GM12801 (cell line): Measurements from ENCODE around the gene ST6GAL1.

Experiments used
- CTCF ChIP-seq: IDR thresholded peaks from one replicate; pipeline ENCODE4 v1.5.1; 2011; ENCODE audit warnings: control low read depth; ENCODE audit not compliant: insufficient read length; ENCODE audit errors: extremely low read depth

Gene ST6GAL1

DNA sequence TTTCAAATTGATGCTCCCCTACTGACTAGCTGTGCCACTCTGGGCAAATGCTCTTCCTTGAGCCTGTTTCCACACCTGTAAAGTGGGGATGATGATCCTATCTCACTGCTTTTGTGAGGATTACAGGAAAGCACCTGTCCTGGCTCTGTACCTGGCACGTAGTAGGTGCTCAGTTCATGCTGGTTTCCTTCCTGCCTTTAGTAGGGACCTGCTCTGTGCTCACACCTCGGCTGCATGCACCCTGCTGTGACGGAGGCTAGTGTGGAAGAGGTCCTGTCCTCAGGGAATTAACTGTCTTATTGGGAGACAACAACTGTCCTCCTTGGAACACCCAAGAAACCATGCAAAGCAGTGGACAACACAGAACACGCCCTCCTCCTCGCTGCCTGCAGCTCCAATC lies 147.2 kb downstream of the ST6GAL1 start:
- TF ChIP-seq CTCF: no peak

- TF ChIP-seq CTCF: no peak
Measured at GRCh38 chr3:187079090-187080022, 149.0 kb downstream of the ST6GAL1 start.

- TF ChIP-seq CTCF: no peak
Measured at GRCh38 chr3:187080799-187081450, 150.6 kb downstream of the ST6GAL1 start.

DNA sequence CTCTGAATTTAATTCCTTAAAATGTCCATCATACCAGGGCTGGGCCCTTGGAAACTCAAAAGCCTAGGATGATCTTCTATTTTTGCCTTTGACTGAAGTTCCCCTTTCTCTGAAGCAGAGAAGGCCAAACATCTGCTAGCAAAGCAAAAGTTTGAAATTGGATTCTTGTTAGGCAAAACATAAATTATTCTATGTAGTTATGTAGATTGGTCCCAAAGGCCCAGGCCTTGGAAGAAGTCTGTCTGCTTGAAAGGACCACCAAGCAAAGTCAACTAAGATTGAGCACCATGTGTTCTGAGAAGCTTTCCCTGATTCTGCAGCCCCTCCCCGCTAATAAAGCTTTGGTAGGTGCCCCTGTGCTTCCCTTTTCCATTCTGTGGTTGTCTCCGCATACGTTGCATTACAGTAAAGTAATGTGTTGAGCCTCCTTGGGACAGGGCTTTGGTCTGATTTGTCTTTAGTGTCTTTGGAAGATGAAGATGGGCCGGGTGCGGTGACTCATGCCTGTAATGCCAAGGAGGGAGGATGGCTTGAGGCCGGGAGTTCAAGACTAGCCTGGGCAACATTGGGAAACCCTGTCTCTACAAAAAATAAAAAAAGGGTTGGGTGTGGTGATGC lies 152.5 kb downstream of the ST6GAL1 start:
- no peak for TF ChIP-seq CTCF

DNA sequence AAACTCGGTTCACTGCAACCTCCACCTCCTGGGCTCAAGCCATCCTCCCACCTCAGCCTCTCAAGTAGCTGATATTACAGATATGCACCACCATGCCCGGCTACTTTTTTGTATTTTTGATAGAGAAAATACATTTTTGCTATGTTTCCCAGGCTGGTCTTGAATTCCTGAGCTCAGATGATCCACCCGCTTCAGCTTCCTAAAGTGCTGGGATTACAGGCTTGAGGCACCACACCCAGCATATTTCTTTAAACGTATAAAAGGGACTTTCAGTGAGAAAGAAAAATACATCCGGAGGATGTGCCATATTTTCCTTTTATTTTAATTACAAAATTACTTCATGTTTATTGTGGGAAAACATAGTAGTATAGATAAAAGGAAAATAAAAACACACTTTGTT lies 153.8 kb downstream of the ST6GAL1 start:
- TF ChIP-seq CTCF: no peak

GRCh38 chr3:187084580-187084979 lies 154.3 kb downstream of the ST6GAL1 start:
- no peak for TF ChIP-seq CTCF

DNA sequence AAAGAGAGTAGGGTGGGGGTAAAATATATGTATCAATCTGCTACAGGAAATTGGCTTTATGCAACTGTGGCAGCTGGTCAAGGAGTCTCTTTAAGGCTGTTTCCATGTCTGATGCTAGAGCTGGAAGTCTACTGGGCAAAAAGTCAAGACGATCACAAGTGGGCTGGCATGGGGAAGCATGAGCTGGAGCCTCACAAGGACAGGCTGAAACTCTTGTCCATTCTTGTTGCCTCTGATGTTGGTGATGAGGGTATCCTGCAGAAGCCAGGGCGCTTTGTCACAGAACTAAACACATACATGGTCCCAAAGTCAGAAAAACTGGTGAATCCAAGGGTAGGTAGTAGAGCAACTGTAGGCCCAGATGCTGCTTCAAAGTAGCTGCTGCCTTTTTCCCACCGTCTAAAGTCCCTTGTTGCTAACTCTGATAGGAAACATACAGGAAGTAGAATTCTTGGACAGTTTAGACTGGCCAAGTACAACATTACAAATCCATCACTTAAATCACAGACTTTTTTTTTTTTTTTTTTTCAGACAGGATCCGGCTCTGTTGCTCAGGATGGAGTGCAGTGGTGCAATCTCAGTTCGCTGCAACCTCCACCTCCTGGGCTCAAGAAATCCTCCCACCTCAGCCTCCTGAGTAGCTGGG lies 154.8 kb downstream of the ST6GAL1 start:
- TF ChIP-seq CTCF: no peak
